Stomach smooth muscle (tissue), 2 donors: ENCODE data around the gene MED27.

Experiments used
- H3K27ac ChIP-seq: one replicate; pipeline ENCODE4 v1.7.0; 2013; ENCODE audit warnings: mild to moderate bottlenecking, low read length, inconsistent platforms
- H3K27me3 ChIP-seq, 2 donors: one replicate each; pipeline ENCODE4 v1.7.0; 2013; ENCODE audit warnings: low read length in 2 of 2; ENCODE audit not compliant: insufficient read depth in 2 of 2, control insufficient read depth in 1 of 2
- H3K36me3 ChIP-seq, 2 donors: one replicate each; pipeline ENCODE4 v1.7.0; 2013; ENCODE audit warnings: low read length in 2 of 2; ENCODE audit not compliant: control insufficient read depth in 2 of 2, insufficient read depth in 2 of 2
- H3K4me1 ChIP-seq: one replicate; pipeline ENCODE4 v1.7.0; 2013; ENCODE audit warnings: low read length; ENCODE audit not compliant: control insufficient read depth, insufficient read depth
- H3K4me3 ChIP-seq, 2 donors: one replicate each; pipeline ENCODE4 v1.7.0; 2013; ENCODE audit warnings: low read length in 2 of 2
- H3K9ac ChIP-seq, 2 donors: one replicate each; pipeline ENCODE4 v1.7.0; 2013; ENCODE audit warnings: low read length in 2 of 2, mild to moderate bottlenecking in 1 of 2
- H3K9me3 ChIP-seq, 2 donors: one replicate each; pipeline ENCODE4 v1.7.0; 2013; ENCODE audit warnings: low read length in 2 of 2; ENCODE audit not compliant: control insufficient read depth in 2 of 2
- donor health status: healthy.
- donor health status: Pancreatic carcinoma.

MED27 gene

DNA sequence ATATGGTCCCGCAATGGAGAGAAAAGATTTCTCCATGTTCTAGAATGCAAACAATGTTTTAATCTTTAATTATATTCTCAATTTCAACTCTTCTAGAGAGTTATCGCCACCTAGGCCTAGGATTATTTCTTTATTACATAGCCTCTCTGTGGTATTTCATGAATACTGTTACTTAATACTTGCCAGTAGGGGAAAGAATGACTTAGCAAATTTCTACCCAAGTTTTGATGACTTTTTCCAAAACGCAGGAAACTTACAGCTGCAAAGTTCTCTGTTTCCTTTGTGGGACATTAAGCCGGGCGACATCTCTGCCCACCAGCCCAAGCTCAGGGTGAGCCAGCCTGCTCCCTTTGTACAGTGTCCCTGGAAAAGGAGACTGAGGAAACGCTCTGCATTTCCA, 73.8 kb downstream of the MED27 start:
- Histone ChIP-seq H3K4me3 (no peak overlapping the region), H3K27me3 (no peaks in the 10 kb centered on the region), H3K36me3 (no peaks in the 10 kb centered on the region), H3K9ac (no peak overlapping the region), H3K27ac (no peak overlapping the region), H3K9me3 (no peaks in the 10 kb centered on the region), H3K4me1 (no peaks in the 10 kb centered on the region)

DNA sequence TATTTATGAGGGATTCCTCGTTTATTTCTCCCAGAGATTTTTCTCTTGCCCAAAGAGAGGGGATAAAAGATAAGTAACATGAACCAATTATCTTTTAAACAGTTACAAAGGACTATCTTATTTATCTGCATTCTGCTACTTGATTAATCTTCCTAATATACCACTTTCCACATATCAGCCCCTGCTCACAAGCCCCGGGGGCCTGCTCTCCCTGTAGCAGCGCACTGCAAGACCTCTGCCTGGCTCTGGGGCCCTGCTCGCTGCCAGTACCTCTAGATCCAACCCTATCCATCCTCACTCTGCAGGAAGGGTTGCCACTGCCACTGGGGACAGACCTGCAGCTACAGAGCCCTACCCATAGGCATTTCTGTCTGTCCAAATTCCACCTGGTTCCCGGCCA, 75.3 kb downstream of the MED27 start:
- Histone ChIP-seq H3K4me3 (no peak overlapping the region), H3K9me3 (no peaks in the 10 kb centered on the region), H3K4me1 (no peaks in the 10 kb centered on the region), H3K9ac (no peak overlapping the region), H3K27ac (no peak overlapping the region), H3K36me3 (no peaks in the 10 kb centered on the region), H3K27me3 (no peaks in the 10 kb centered on the region)

- Histone ChIP-seq H3K27me3 (no peaks in the 10 kb centered on the region), H3K9me3 (no peaks in the 10 kb centered on the region), H3K27ac (no peak overlapping the region), H3K36me3 (no peaks in the 10 kb centered on the region), H3K4me1 (no peaks in the 10 kb centered on the region), H3K9ac (no peak overlapping the region), H3K4me3 (no peak overlapping the region)
Measured at GRCh38 chr9:132003896-132004295, 75.8 kb downstream of the MED27 start.

DNA sequence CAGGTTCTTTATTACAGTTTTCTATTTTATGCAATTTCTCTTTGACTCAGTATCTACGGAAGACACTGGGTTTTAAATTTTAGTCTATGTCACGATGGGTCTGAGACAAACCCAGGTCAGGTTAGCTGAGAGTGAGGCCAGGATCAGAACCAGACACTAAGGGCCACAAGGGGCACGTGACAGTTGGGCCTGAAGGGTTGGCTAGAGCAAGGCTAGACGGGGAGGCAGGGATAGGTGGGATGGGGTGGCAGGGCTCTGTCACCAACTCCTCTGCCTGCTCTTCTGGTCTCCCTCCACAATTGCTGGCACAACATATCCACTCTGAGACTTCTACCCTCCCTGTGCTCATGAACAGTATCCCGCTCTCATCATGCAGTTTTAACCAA, 76.4 kb downstream of the MED27 start:
- Histone ChIP-seq H3K4me3 (no peak overlapping the region), H3K27me3 (no peaks in the 10 kb centered on the region), H3K27ac (no peak overlapping the region), H3K36me3 (no peaks in the 10 kb centered on the region), H3K9me3 (no peaks in the 10 kb centered on the region), H3K4me1 (no peaks in the 10 kb centered on the region), H3K9ac (no peak overlapping the region)

GRCh38 chr9:132002643-132003318, 76.9 kb downstream of the MED27 start:
- no peak overlapping the region for H3K27ac ChIP-seq

DNA sequence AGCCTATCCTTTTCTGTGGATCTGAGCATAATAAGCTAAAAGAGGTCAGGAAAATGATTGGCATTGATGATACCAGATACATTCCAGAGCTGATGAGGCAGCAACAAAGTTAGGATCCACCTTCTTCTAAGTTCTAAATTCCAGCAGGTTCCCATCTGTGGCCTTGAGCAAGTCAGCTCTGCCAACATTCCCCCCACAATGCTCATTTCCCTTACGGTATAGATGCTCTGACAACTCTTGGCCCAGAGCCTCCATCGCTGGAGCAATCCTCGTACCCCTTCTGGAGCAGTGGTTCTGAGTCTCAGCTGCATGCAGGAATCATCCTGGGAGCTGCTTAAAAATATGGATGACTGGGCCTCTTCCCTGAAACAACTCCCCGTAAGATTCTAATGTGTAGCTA, 78.1 kb downstream of the MED27 start:
- H3K4me1 ChIP-seq = no peaks in the 10 kb centered on the region
- no peak overlapping the region for H3K27ac ChIP-seq
- no peaks in the 10 kb centered on the region for H3K36me3 ChIP-seq
- H3K4me3 ChIP-seq = no peak overlapping the region
- H3K27me3 ChIP-seq = no peaks in the 10 kb centered on the region
- no peak overlapping the region for H3K9ac ChIP-seq
- no peaks in the 10 kb centered on the region for H3K9me3 ChIP-seq

More at GRCh38 chr9:132002643-132003318, 76.9 kb downstream of the MED27 start:
- no peaks in the 10 kb centered on the region for H3K36me3 ChIP-seq
- no peaks in the 10 kb centered on the region for H3K9me3 ChIP-seq
- H3K9ac ChIP-seq = no peak overlapping the region
- no peaks in the 10 kb centered on the region for H3K4me1 ChIP-seq
- H3K4me3 ChIP-seq = no peak overlapping the region
- no peaks in the 10 kb centered on the region for H3K27me3 ChIP-seq

DNA sequence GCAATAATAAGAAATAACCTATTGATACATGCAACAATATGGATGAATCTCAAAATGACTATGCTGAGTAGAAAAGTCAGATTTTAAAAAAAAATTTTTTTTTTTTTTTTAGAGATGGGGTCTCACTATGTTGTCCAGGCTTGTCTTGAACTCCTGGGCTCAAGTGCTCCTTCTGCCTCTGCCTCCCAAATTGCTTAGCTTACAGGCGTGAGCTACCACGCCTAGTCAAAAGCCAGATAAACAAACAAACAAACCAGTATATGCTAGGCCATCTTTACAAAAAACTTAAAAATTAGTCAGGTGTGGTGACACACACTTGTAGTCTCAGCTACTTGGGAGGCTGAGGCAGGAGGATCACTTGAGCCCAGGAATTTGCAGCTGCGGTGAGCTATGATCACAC, 79.0 kb downstream of the MED27 start:
- Histone ChIP-seq H3K9me3 (no peaks in the 10 kb centered on the region), H3K27me3 (no peaks in the 10 kb centered on the region), H3K4me3 (no peak overlapping the region), H3K36me3 (peaks cover 0 to 3% of the 10 kb centered on the region in 2 donors), H3K27ac (no peak overlapping the region), H3K4me1 (no peaks in the 10 kb centered on the region), H3K9ac (no peak overlapping the region)

DNA sequence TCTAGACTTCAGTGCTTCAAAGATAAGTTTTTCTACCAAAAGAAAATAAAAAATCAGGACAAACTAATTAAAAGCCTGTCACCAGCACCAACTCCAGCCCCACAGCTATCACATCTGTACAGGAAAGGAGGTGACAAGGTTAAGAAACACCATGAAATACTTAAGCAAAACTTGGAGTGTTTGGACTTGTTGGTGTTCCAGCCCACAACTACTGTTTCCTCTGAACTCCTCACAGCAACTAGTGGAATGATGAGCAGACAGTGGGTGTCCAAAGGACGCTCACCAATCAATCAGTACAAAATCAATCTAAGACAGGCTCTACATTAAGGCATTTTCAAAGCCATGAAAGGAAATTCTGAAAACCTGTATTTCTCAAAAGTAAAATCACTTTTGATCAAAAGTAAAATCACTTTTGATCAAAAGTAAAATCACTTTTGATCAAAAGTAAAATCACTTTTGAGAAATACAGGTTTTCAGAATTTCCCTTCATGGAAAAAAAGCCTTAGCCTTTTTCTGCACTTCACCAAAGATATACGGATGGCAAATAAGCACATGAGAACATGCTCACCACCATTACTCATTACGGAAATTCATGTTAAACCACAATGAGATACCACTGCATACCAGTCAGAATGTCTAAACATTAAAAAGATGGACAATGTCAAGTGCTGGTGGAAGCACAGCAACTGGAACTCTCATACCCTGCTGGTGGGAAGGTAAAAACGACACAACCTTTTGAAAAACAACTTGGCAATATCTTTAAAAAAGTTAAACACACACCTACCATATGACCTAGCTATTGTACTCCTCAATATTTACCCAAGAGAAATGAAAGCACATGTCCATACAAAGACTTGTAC, 79.7 kb downstream of the MED27 start:
- H3K27ac ChIP-seq = no peak overlapping the region
- H3K36me3 ChIP-seq = peaks cover 0 to 5% of the 10 kb centered on the region in 2 donors
- no peaks in the 10 kb centered on the region for H3K9me3 ChIP-seq
- no peak overlapping the region for H3K9ac ChIP-seq
- no peaks in the 10 kb centered on the region for H3K27me3 ChIP-seq
- H3K4me3 ChIP-seq = no peak overlapping the region
- H3K4me1 ChIP-seq = no peaks in the 10 kb centered on the region

DNA sequence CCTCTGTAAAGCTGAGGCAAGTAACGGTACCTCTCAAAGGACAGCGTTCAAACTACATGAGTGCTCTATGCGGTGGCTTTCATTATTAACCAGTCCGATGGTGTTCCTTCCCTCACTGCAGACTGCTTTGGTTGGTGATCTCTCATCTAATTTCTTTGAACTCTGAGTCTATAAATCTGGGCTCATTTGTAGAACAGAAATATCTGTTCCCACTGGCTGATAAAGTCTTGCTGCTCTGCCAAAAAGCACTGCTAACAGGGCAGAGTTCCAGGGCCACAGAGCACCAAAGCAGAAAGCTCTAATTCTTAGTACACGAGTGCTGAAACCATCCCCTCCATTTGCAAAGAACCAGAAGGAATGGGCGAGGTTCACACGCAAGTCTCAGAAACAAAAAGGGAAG, 81.9 kb downstream of the MED27 start:
- H3K9me3 ChIP-seq = no peaks in the 10 kb centered on the region
- H3K9ac ChIP-seq = no peak overlapping the region
- H3K36me3 ChIP-seq = peaks cover 0 to 5% of the 10 kb centered on the region in 2 donors
- no peaks in the 10 kb centered on the region for H3K4me1 ChIP-seq
- no peak overlapping the region for H3K4me3 ChIP-seq
- H3K27ac ChIP-seq = no peak overlapping the region
- no peaks in the 10 kb centered on the region for H3K27me3 ChIP-seq

DNA sequence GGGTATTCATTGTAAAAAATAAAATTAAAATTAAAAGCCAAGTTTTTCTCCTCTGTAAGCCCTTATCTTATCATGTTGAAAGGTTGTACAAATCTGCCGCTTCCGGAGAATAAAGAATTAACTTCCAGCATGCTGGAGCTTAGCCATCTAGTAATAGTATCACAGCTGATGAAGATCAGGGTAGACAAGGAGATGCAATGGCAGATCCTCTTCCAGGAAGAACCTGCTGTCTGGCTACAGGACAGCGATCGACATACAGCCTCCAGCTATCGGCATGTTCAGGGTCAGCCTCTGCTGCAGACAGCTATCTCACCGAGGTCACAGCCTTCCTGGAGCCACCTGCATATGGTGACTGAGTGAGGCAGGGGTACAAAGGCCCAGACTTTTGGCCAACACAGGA, 82.6 kb downstream of the MED27 start:
- H3K27me3 ChIP-seq = no peaks in the 10 kb centered on the region
- peaks cover 0 to 5% of the 10 kb centered on the region in 2 donors for H3K36me3 ChIP-seq
- H3K9ac ChIP-seq = no peak overlapping the region
- no peaks in the 10 kb centered on the region for H3K9me3 ChIP-seq
- no peak overlapping the region for H3K4me3 ChIP-seq
- H3K4me1 ChIP-seq = no peaks in the 10 kb centered on the region
- no peak overlapping the region for H3K27ac ChIP-seq

DNA sequence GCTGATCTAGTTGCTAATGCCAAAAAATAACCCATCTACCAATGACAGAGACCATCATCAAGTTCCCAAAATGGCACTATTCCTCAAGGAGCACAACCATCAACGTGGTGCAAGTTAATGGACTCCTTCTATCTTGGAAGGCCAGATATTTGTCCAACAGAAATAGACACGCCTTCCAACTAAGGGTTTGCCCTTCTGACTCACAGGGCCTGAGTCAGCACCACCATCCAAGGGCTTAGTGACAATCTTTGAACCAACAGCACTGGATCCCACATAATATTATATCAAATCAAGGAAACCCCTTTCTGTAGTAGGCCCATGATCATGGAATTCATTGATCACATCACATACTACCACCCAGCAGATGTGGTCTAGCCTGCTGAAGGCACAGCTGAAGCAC, 84.3 kb downstream of the MED27 start:
- Histone ChIP-seq H3K27me3 (no peaks in the 10 kb centered on the region), H3K4me3 (no peak overlapping the region), H3K36me3 (peaks cover 0 to 5% of the 10 kb centered on the region in 2 donors), H3K9ac (no peak overlapping the region), H3K27ac (no peak overlapping the region), H3K4me1 (no peaks in the 10 kb centered on the region), H3K9me3 (no peaks in the 10 kb centered on the region)
